Gastroesophageal sphincter (tissue), 4 donors: Measurements from ENCODE around the gene ENDOD1. TPM values are rescaled to one million over a fixed set of nuclear protein-coding genes. Genes with fewer than 3 reads are reported as not detected.
A peak's percentile ranks its signal among the peaks of the same experiment; 100 is the strongest.

Experiments
- ATAC-seq: fragments of 150-250 bp; one replicate; pipeline ENCODE4 v1.9.1; 2016; ENCODE audit warnings: mild to moderate bottlenecking, moderate library complexity
- H3K27ac ChIP-seq, 4 donors: fragments of 200-600 bp; sonication (generic) in 3 of 4; 1 replicate in 3 of 4; 2 replicates in 1 of 4; pipeline ENCODE4 v1.5.1; 2016 to 2019
- H3K27me3 ChIP-seq: fragments of 200-600 bp; sonication (generic); one replicate; pipeline ENCODE4 v1.5.1; 2019
- H3K36me3 ChIP-seq, 2 donors: fragments of 200-600 bp; sonication (generic); one replicate each; pipeline ENCODE4 v1.5.1; 2019; ENCODE audit warnings: control low read depth in 1 of 2
- H3K4me1 ChIP-seq, 3 donors: fragments of 200-600 bp; sonication (generic); 1 replicate in 2 of 3; 2 replicates in 1 of 3; pipeline ENCODE4 v1.5.1; 2016 to 2019; ENCODE audit warnings: control low read depth in 2 of 3
- H3K4me3 ChIP-seq, 2 donors: fragments of 200-600 bp; sonication (generic); one replicate each; pipeline ENCODE4 v1.5.1; 2019; ENCODE audit warnings: mild to moderate bottlenecking in 1 of 2, moderate library complexity in 1 of 2
- H3K9me3 ChIP-seq, 3 donors: fragments of 200-600 bp; sonication (generic); one replicate each; pipeline ENCODE4 v1.5.1; 2017 to 2019; ENCODE audit warnings: control low read depth in 2 of 3
- EP300 ChIP-seq: sonication (generic); formaldehyde crosslinking; IDR thresholded peaks from one replicate; pipeline ENCODE4 v1.6.1; 2017; ENCODE audit warnings: antibody characterized with exemption, mild to moderate bottlenecking
- POLR2A ChIP-seq, 2 donors: fragments of 450-650 bp; IDR thresholded peaks; one replicate each; pipeline ENCODE4 v1.6.1; 2017; ENCODE audit warnings: antibody characterized with exemption in 2 of 2, mild to moderate bottlenecking in 2 of 2, moderate library complexity in 1 of 2
- POLR2AphosphoS5 ChIP-seq: sonication (generic); formaldehyde crosslinking; IDR thresholded peaks from one replicate; pipeline ENCODE4 v1.6.1; 2017; ENCODE audit warnings: antibody characterized with exemption
- WGBS, 2 donors: methylation state at CpG; one replicate each; pipeline ENCODE4 v1.1.5; 2018; ENCODE audit warnings: low coverage in 1 of 2; 5-methylcytosine and 5-hydroxymethylcytosine counted together
- total RNA-seq, 4 donors: library from RNA; depleted of rRNA; stranded (reverse); fragments of >200 nt; gene quantifications; one replicate each; pipeline ENCODE4 v1.1.0, GENCODE V29; 2016
- TF ChIP-seq, protein P1 (sequence below), 4 experiments: fragments of 200-600 bp in 2 of 4; fragments of 450-650 bp in 2 of 4; sonication (generic) in 1 of 4; IDR thresholded peaks; one replicate each; pipeline ENCODE4 v1.5.1; 2017 to 2019; ENCODE audit warnings: antibody characterized with exemption in 4 of 4, mild to moderate bottlenecking in 2 of 4, moderate library complexity in 2 of 4

ENDOD1 gene
- total RNA-seq, 4 donors from 2014 or later: 34.6 to 68.3 (median 54.6) TPM

DNA sequence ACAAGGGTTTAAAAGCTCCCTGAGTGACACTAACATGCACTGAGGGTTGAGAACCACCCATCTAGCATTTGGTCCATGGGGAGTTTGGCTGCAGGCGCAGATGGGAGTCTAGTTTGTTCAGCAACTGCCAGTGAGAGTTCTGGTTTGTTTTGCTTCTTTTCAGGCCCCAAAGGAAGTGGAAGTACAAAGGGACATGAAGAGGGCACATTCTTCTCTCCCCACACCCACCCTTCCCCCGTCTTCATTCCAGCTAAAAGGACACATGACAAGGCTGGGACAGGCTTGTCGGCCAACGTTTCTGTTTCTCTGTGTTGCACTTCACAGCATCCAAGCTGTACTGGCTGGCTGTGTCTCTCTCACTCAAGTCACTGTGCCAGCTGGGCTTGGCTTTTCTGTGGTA is 8.2 kb upstream of the ENDOD1 start:
- Histone ChIP-seq H3K27me3 (no peaks in the 10 kb centered on the region), H3K27ac (peak overlapping the region in 3 of 4 donors; percentile 53 to 66 (median 63)), H3K4me3 (no peak overlapping the region), H3K4me1 (peaks cover 0 to 11% (median 4%) of the 10 kb centered on the region in 3 donors), H3K9me3 (no peaks in the 10 kb centered on the region), H3K36me3 (no peaks in the 10 kb centered on the region)
- peak; percentile 73 for ATAC-seq
- 38 to 43% methylated on average over 2 to 3 of the region's 4 CpGs for WGBS, 2 donors
- peak; percentile 23 for TF ChIP-seq POLR2AphosphoS5
- no peak for TF ChIP-seq POLR2A (IDR thresholded peaks at IDR 0.05)

- H3K4me1 ChIP-seq: peaks cover 0 to 7% (median 0%) of the 10 kb centered on the region in 3 donors
- WGBS, 2 donors: 79 to 100% methylated on average over 1 to 2 of the region's 2 CpGs
- ATAC-seq: no peak
- H3K27me3 ChIP-seq: no peaks in the 10 kb centered on the region
- no peak overlapping the region for H3K4me3 ChIP-seq
- H3K9me3 ChIP-seq: no peaks in the 10 kb centered on the region
- TF ChIP-seq, protein P1, sequence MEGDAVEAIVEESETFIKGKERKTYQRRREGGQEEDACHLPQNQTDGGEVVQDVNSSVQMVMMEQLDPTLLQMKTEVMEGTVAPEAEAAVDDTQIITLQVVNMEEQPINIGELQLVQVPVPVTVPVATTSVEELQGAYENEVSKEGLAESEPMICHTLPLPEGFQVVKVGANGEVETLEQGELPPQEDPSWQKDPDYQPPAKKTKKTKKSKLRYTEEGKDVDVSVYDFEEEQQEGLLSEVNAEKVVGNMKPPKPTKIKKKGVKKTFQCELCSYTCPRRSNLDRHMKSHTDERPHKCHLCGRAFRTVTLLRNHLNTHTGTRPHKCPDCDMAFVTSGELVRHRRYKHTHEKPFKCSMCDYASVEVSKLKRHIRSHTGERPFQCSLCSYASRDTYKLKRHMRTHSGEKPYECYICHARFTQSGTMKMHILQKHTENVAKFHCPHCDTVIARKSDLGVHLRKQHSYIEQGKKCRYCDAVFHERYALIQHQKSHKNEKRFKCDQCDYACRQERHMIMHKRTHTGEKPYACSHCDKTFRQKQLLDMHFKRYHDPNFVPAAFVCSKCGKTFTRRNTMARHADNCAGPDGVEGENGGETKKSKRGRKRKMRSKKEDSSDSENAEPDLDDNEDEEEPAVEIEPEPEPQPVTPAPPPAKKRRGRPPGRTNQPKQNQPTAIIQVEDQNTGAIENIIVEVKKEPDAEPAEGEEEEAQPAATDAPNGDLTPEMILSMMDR (IDR thresholded peaks at IDR 0.05): no peak
- TF ChIP-seq POLR2AphosphoS5: no peak
- no peak for TF ChIP-seq POLR2A (IDR thresholded peaks at IDR 0.05)
- TF ChIP-seq EP300: no peak
- H3K36me3 ChIP-seq: no peaks in the 10 kb centered on the region
- peak overlapping the region in 3 of 4 donors; percentile 53 to 66 (median 63) for H3K27ac ChIP-seq
Observed at GRCh38 chr11:95082576-95083001, 7.1 kb upstream of the ENDOD1 start.

GRCh38 chr11:95084509-95084908 is 5.1 kb upstream of the ENDOD1 start:
- Histone ChIP-seq H3K27ac (no peak overlapping the region), H3K9me3 (no peaks in the 10 kb centered on the region), H3K36me3 (no peaks in the 10 kb centered on the region), H3K4me1 (peaks cover 0 to 19% (median 0%) of the 10 kb centered on the region in 3 donors), H3K27me3 (no peaks in the 10 kb centered on the region), H3K4me3 (no peak overlapping the region)
- ATAC-seq: no peak
- TF ChIP-seq, protein P1 (IDR thresholded peaks at IDR 0.05): no peak
- TF ChIP-seq POLR2A (IDR thresholded peaks at IDR 0.05) (no peak), POLR2AphosphoS5 (no peak), EP300 (no peak)

DNA sequence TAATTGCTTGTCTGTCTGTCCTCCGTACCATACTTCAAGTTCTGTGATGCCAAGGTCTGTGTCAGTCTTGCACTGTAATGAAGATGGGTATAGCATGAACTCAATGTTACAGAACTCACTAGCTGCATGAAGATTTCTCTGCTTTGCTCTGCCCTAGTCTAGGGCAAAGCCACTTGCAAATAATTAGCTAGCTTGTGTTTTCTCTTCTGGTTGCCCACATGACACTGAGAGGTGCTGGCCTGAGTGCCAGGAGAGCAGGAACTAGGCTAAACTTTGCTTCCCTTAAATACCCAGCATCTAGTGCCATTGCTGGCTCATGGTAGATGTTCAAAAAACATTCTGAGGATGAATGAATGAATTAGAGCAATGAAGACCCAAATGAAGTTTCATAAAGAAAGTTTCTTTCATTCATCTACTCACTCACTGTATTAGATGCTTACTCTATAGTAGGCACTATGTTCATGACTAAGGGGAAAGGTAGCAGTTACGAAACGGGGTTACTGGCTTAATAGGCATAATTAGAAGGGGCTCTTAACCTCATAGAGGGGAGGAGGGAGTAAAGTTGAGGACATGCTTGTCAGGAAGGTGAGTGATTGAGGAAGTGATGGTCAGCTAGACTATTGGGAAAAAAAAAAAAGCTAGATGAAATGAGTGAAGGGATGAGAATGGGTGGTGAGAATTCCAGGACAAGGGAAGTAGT is 4.4 kb upstream of the ENDOD1 start:
- H3K4me1 ChIP-seq: peaks cover 0 to 20% (median 0%) of the 10 kb centered on the region in 3 donors
- WGBS, 2 donors: 70 to 76% methylated on average over 2 to 3 of the region's 3 CpGs
- TF ChIP-seq, protein P1 (IDR thresholded peaks at IDR 0.05): no peak
- no peak for TF ChIP-seq POLR2A (IDR thresholded peaks at IDR 0.05)
- no peak for TF ChIP-seq POLR2AphosphoS5
- TF ChIP-seq EP300: no peak
- H3K27me3 ChIP-seq: no peaks in the 10 kb centered on the region
- no peak overlapping the region for H3K4me3 ChIP-seq
- ATAC-seq: no peak
- H3K9me3 ChIP-seq: no peaks in the 10 kb centered on the region
- H3K36me3 ChIP-seq: no peaks in the 10 kb centered on the region
- H3K27ac ChIP-seq: no peak overlapping the region

DNA sequence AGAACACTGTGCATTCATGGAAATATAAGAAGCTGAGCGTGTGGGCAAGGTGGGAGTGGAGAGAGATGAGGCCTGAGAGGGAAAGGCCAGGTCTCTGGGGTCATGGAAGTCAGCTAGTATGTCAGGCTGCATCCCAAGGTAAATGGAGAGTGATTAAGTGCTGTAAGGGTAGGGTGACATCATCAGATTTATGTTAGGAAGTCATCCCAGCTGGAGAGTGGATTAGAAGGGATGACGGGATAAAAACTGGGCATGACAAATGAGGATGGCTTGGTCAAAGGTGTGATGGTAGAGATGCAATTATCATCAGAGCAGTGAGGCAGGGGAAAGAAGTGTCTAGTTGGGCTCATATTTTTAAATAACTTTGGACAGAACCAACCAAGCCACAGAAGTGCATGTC is 3.5 kb upstream of the ENDOD1 start:
- no peak for TF ChIP-seq POLR2AphosphoS5
- no peak for TF ChIP-seq EP300
- TF ChIP-seq POLR2A (IDR thresholded peaks at IDR 0.05): no peak
- TF ChIP-seq, protein P1 (IDR thresholded peaks at IDR 0.05): no peak
- no peaks in the 10 kb centered on the region for H3K9me3 ChIP-seq
- ATAC-seq: no peak
- WGBS, 2 donors: 78 to 82% methylated on average over 2 of the region's 2 CpGs
- H3K36me3 ChIP-seq: no peaks in the 10 kb centered on the region
- no peak overlapping the region for H3K27ac ChIP-seq
- H3K4me3 ChIP-seq: no peak overlapping the region
- H3K27me3 ChIP-seq: no peaks in the 10 kb centered on the region
- H3K4me1 ChIP-seq: peaks cover 5 to 25% (median 8%) of the 10 kb centered on the region in 3 donors
